ENCODE results near the gene STAT5B. TPM values are rescaled to one million over a fixed set of nuclear protein-coding genes. Genes with fewer than 3 reads are reported as not detected.
A peak's percentile ranks its signal among the peaks of the same experiment; 100 is the strongest.
"Not testable (repeated sequence)": the region's sequence is repeated elsewhere in the genome, so short reads cannot be mapped to it uniquely, and the experiment has no call there.

The STAT5B gene
- total RNA-seq, 2 donors from 2014 or later: 117 to 207 TPM

GRCh38 chr17:42309986-42310786, 34.0 kb upstream of the STAT5B start:
- peaks cover 12 to 45% of the 10 kb centered on the region in 2 donors for H3K36me3 Mint-ChIP-seq
- no peak for ATAC-seq
- H3K27ac Mint-ChIP-seq: peak overlapping the region; percentile 71 to 97
- DNase-seq (ENCODE audit: low spot score in 2 of 2): no peak
- H3K9me3 Mint-ChIP-seq: no peaks in the 10 kb centered on the region

DNA sequence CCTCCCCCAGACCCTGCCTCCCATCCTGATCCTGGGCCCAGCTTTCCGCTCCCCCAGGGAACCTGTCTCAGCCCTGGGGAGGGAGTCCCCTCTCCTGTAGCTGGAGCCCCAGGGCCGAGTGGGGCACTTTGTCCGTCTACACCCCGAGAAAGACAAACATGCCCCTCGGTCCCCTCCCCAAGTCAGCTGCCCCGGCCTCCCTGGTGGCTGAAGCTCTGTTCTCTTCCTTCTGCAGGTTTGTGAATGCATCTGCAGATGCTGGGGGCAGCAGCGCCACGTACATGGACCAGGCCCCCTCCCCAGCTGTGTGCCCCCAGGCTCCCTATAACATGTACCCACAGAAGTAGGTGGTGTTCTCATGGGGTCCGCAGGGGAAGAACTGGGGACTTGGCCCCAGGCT, 33.0 kb upstream of the STAT5B start:
- Mint-ChIP-seq H3K27ac (peak overlapping the region; percentile 71 to 97), H3K36me3 (peaks cover 19 to 51% of the 10 kb centered on the region in 2 donors), H3K9me3 (no peaks in the 10 kb centered on the region)
- DNase-seq (ENCODE audit: low spot score in 2 of 2) (no peak), ATAC-seq (no peak)

DNA sequence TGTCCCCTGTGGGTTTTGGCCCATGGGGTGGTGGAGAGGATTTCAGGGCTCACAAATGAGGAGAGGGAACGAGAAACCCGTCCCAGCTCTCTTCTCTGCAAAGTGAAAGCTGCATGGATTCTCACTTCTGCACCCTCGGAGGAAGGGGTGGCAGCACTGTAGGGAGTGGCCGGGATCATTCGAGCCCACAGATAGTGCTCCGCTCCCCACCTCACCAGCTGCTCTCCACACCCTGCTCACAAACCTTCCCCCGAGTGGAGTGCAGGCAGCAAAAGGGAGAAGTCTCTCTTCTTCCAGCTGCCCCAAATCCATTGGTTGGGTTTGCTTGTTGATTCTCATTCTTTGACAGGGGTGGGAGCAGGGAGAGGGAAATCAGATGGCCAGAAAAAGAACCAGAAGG, 32.3 kb upstream of the STAT5B start:
- no peak for ATAC-seq
- Mint-ChIP-seq H3K27ac (peak overlapping the region; percentile 67 to 97), H3K36me3 (peaks cover 25 to 55% of the 10 kb centered on the region in 2 donors), H3K9me3 (no peaks in the 10 kb centered on the region)
- DNase-seq (ENCODE audit: low spot score in 2 of 2): no peak

DNA sequence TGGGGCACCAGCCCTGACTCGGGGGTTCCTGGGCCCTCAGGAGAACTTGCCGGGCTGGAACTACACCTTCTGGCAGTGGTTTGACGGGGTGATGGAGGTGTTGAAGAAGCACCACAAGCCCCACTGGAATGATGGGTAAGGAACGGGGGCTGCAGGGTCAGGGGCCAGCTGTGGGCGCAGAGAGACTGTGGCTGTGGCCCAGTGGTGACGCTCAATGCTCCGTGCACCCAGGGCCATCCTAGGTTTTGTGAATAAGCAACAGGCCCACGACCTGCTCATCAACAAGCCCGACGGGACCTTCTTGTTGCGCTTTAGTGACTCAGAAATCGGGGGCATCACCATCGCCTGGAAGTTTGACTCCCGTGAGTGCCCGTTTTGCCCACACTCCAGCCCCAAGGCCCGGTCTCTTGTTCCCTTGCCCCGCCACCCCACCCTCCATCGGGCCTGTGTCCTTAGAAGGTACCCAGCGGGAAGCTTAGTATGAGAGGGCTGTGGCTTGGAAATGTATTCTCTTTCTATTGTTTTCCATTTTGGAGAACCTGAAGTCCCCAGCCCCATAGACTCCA, 31.3 kb upstream of the STAT5B start:
- Mint-ChIP-seq H3K27ac (peak overlapping the region; percentile 67 to 96), H3K36me3 (peaks cover 31 to 56% of the 10 kb centered on the region in 2 donors), H3K9me3 (no peaks in the 10 kb centered on the region)
- ATAC-seq: no peak
- no peak for DNase-seq (ENCODE audit: low spot score in 2 of 2)

DNA sequence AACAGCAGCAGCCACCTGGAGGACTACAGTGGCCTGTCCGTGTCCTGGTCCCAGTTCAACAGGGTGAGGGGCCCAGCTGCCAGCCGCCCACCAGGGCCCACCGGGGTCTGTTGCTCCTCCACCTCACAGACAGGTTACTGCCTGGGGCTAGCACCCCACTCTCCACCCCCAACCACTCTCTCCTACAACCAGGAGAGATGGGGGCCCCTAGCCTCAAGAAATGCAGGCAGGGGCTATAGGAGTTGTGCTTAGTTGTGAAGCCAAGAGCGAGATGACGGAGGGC, 30.1 kb upstream of the STAT5B start:
- H3K27ac Mint-ChIP-seq: peak overlapping the region; percentile 77 to 91
- H3K36me3 Mint-ChIP-seq: peaks cover 39 to 57% of the 10 kb centered on the region in 2 donors
- ATAC-seq: no peak

DNA sequence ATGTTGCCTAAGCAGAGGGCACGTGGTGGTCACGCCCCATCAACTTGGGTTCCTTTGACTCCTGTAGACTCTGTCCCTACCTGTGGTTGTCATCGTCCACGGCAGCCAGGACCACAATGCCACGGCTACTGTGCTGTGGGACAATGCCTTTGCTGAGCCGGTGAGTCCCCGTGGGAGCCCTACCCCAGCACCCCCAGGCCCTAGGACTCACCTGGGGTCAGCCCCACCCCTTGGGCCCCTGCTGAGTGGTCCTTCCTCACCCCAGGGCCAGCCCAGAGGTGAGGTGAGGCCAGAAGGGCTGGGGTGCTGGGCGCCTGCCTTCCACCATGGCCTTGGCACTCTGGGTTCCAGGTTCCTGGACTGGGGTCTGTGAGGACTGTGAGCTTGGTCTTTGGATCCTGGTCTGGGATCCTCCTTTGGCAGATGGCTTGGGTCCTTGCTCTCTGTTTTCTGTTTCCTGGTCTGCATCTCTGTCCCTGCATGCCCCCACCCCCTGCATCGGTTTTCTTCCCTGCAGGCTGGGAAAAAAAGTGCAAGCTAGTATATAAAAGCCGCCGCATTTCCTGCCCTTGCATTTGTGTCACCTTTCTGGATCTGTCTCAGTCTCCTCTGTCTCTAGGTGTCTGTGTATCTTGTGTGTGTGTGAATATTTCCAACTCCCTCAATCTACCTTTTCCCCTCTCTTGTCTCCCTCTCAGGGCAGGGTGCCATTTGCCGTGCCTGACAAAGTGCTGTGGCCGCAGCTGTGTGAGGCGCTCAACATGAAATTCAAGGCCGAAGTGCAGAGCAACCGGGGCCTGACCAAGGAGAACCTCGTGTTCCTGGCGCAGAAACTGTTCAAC, 29.6 kb upstream of the STAT5B start:
- Mint-ChIP-seq H3K27ac (peak overlapping the region; percentile 77 to 91), H3K9me3 (no peaks in the 10 kb centered on the region), H3K36me3 (peaks cover 39 to 62% of the 10 kb centered on the region in 2 donors)
- ATAC-seq: peak; percentile 12 to 14
- DNase-seq (ENCODE audit: low spot score in 2 of 2): no peak

More for the DNA sequence above, 30.1 kb upstream of the STAT5B start:
- H3K9me3 Mint-ChIP-seq: no peaks in the 10 kb centered on the region
- DNase-seq (ENCODE audit: low spot score in 2 of 2): no peak

DNA sequence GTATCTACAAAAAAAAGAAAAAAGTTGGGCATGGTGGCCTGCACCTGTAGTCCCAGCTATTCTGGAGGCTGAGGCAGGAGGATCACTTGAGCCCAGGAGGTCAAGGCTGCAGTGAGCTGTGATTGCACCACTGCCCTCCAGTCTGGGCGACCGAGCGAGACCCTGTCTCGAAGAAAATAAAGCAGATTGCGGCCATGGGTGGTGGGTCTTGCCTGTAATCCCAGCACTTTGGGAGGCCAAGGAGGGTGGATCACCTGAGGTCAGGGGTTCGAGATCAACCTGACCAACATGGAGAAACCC, 28.8 kb upstream of the STAT5B start:
- peak overlapping the region; percentile 83 to 86 for H3K27ac Mint-ChIP-seq
- ATAC-seq; DNase-seq (ENCODE audit: low spot score in 2 of 2); H3K9me3 Mint-ChIP-seq: not testable (repeated sequence)
- peaks cover 39 to 54% of the 10 kb centered on the region in 2 donors for H3K36me3 Mint-ChIP-seq

DNA sequence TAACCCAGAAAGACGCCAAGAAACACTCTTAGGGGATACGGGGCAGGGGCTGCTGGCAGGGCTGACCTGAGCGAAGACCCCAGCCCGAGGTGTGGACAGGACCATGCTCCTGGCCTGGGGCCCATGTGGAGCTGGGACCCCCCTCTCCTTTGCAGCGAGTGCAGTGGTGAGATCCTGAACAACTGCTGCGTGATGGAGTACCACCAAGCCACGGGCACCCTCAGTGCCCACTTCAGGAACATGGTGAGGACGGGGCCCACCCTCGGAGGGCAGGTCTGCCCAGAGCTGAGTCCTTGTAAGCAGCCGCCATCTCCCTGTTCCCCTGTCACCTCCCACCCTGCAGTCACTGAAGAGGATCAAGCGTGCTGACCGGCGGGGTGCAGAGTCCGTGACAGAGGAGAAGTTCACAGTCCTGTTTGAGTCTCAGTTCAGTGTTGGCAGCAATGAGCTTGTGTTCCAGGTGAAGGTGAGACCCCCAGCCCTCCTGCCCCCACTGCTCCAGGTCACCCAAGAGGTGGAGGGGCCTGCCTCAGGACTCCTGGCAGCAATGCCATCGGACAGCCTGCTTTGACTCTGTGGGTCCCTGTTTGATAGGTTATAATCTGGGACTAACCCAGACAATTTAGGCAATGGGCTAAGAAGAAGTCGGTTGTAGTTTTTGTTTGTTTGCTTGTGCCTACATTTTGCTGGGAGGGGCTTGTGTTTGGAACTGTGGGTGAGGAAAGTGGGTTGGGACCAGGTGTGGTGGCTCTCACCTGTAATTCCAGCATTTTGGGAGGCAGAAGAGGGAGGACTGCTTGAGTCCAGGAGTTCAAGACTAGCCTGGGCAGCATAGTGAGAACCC, 28.2 kb upstream of the STAT5B start:
- Mint-ChIP-seq H3K27ac (peak overlapping the region; percentile 83 to 86), H3K9me3 (no peaks in the 10 kb centered on the region), H3K36me3 (peaks cover 39 to 54% of the 10 kb centered on the region in 2 donors)
- DNase-seq (ENCODE audit: low spot score in 2 of 2) (no peak), ATAC-seq (no peak)

- Mint-ChIP-seq H3K9me3 (no peaks in the 10 kb centered on the region), H3K27ac (peak overlapping the region; percentile 47 to 83), H3K36me3 (peaks cover 43 to 47% of the 10 kb centered on the region in 2 donors)
- DNase-seq (ENCODE audit: low spot score in 2 of 2) (no peak), ATAC-seq (no peak)
Measured at GRCh38 chr17:42303694-42304093, 27.5 kb upstream of the STAT5B start.

- DNase-seq (ENCODE audit: low spot score in 2 of 2) (no peak), ATAC-seq (no peak)
- Mint-ChIP-seq H3K9me3 (no peaks in the 10 kb centered on the region), H3K36me3 (peaks cover 35 to 44% of the 10 kb centered on the region in 2 donors), H3K27ac (peak overlapping the region in 1 of 2 donors; percentile 77)
Measured at GRCh38 chr17:42301022-42301421, 24.8 kb upstream of the STAT5B start.

- ATAC-seq; H3K27ac Mint-ChIP-seq; H3K9me3 Mint-ChIP-seq; DNase-seq (ENCODE audit: low spot score in 2 of 2): not testable (repeated sequence)
- H3K36me3 Mint-ChIP-seq: peaks cover 31 to 41% of the 10 kb centered on the region in 2 donors
Measured at GRCh38 chr17:42299913-42300312, 23.7 kb upstream of the STAT5B start.

- peaks cover 28 to 35% of the 10 kb centered on the region in 2 donors for H3K36me3 Mint-ChIP-seq
- peak overlapping the region in 1 of 2 donors; percentile 57 for H3K27ac Mint-ChIP-seq
- not testable (repeated sequence) for H3K9me3 Mint-ChIP-seq; ATAC-seq; DNase-seq (ENCODE audit: low spot score in 2 of 2)
Measured at GRCh38 chr17:42299361-42299760, 23.2 kb upstream of the STAT5B start.

DNA sequence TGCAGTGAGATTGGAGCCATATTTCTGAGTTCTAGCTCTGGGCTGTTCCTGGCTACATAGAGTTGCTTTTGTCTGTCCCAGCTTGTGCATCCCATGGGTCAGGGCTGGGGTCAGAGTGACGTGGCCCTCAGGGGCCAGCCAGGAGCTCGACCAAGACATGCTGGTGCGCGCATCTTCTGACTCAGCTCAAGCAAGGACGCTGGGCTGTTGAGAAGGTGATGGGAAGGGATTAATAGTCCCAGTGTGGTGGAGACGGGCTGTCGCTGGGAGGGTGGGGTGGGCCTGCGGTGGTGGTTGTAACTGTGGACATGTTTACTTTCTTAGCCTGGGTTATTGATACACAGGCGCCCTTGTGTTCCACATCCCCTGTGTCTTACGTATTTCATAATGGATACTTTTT, 21.6 kb upstream of the STAT5B start:
- H3K9me3 Mint-ChIP-seq; ATAC-seq; DNase-seq (ENCODE audit: low spot score in 2 of 2): not testable (repeated sequence)
- Mint-ChIP-seq H3K36me3 (peaks cover 21 to 34% of the 10 kb centered on the region in 2 donors), H3K27ac (peak overlapping the region in 1 of 2 donors; percentile 44)

- no peaks in the 10 kb centered on the region for H3K9me3 Mint-ChIP-seq
- DNase-seq (ENCODE audit: low spot score in 2 of 2) (no peak), ATAC-seq (no peak)
- peak overlapping the region in 1 of 2 donors; percentile 12 for H3K27ac Mint-ChIP-seq
- H3K36me3 Mint-ChIP-seq: peaks cover 13 to 38% of the 10 kb centered on the region in 2 donors
Measured at GRCh38 chr17:42296012-42296411, 19.8 kb upstream of the STAT5B start.

GRCh38 chr17:42294469-42295398, 18.5 kb upstream of the STAT5B start:
- Mint-ChIP-seq H3K9me3 (no peaks in the 10 kb centered on the region), H3K27ac (peak overlapping the region; percentile 12 to 65), H3K36me3 (peaks cover 25 to 47% of the 10 kb centered on the region in 2 donors)
- ATAC-seq (no peak), DNase-seq (ENCODE audit: low spot score in 2 of 2) (no peak)

Data from activated naive CD4-positive, alpha-beta T cell treated with anti-CD3 and anti-CD28 coated beads, Interleukin-2, amount 50 U/mL, for 72 hours (primary cell).